GM18499 (cell line): Measurements from ENCODE around the gene TPR.

Experiments
- ATAC-seq: cut with Tn5 transposase; IDR thresholded peaks from one replicate; pipeline ENCODE4 v1.9.1; 2021; ENCODE audit warnings: moderate number of reproducible peaks; ENCODE audit not compliant: insufficient read depth, unreplicated experiment

TPR gene

GRCh38 chr1:186295980-186296379 is 79.1 kb downstream of the TPR start, which contains the start of gene PRG4:
Gene PRG4, plus strand, starts transcription at chr1:186296279.
- no peak for ATAC-seq

- no peak for ATAC-seq
Observed at GRCh38 chr1:186292875-186293274, 82.2 kb downstream of the TPR start.

GRCh38 chr1:186291271-186291670 is 83.8 kb downstream of the TPR start:
- no peak for ATAC-seq

DNA sequence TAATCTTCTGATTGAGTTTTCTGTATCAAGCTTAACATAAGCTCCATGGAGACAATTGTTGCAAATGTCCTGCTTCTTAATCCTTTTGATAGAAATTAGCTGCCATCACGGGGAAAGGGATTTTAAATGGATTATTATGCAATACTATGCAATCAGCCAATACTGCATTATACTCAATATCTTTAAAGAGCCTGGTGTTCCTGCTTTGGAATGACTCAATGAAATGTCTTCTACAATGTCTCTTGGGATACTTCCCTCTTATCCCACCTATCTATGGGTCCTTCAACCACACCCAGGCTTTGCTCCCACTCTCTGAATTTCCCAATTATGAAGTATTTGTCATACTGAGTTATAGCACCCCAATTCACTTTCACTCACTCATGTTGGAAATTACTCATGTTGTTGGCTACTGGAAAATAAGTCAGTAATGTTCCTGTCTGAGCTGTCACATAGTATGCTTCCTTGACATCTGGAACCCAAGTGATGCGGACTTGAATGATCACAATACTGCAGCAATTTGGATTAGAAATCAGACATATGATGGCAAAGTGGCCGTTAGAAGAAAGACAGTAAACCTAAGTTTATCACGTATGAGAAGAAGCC is 85.0 kb downstream of the TPR start:
- ATAC-seq = no peak

DNA sequence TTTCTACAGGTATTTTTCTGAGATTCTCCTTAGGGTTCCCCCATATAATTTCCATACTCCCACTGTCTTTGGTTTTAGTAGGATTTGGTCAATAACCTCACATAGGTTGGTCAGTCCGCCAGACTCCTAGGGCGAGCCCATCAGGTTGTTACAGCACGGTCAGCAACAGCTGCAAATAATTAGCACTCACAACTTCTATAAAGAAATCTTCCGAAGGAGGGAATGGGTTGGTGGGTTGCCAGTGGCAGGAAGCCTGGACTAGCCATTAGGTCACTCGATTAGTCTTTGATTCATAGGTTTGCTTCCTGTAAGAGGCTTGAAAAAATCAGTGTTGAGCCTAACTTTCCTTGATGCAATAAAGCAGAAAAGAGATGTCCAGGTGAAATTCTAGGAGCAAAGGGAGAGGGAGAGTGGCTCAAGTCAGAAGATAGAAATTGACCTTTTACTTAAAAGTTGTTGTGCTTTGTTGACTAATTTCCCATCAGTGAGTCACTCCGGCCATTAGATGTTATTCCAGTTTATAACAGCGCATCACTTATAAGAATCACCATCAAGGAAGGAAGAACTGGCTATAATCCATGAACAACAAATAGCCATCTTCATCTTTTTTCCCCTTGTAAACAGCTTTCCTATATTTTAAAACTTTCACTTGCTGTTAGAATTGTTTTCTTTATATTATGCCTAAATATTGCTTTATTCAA is 88.3 kb downstream of the TPR start:
- no peak for ATAC-seq

DNA sequence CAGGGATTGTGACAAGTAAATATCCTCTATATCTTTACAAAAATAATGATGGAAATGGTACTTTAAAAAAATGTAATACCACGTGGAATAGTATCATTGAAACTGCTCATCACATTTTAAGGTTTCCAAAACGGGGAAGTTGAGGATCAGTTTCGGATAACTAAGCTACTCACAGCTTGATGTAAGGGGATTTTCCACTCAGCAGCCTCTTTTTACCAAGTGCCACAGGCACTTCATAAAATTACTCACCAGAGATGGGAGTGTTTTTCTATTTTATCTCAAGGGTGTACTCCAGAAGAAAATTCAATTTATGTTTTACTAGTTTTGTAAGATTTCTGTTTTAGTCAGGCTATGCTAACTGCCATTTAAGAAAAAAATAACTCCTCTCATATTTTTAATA is 91.7 kb downstream of the TPR start:
- ATAC-seq = peak; percentile 63

GRCh38 chr1:186282466-186282865 is 92.6 kb downstream of the TPR start:
- no peak for ATAC-seq

DNA sequence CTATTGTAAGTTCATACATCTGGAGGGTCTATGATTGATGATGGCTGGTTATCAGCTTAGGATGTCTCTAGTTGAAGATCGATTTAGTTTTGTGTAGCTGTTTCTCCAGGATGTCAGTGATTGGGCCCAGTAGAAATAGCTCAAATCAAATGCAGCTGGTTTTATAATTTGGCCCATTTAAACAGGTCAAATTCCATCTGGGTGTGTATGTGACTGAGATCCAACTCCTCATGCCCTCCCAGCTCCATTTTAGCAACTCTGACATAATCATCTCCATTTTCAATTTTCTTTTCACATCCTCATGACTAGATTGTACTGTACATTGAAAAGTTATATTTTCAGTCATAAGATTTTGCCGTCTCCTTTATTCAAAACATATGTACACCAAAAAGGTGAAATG is 99.2 kb downstream of the TPR start:
- no peak for ATAC-seq

- ATAC-seq = no peak
Observed at GRCh38 chr1:186272486-186272885, 102.6 kb downstream of the TPR start.

GRCh38 chr1:186271032-186271431 is 104.0 kb downstream of the TPR start:
- ATAC-seq = no peak
